GM18907 (cell line): ENCODE results near the gene IDH3B.

Source experiments
- ATAC-seq: cut with Tn5 transposase; IDR thresholded peaks from one replicate; pipeline ENCODE4 v1.9.1; 2021; ENCODE audit warnings: mild to moderate bottlenecking, moderate library complexity; ENCODE audit not compliant: unreplicated experiment

IDH3B gene

DNA sequence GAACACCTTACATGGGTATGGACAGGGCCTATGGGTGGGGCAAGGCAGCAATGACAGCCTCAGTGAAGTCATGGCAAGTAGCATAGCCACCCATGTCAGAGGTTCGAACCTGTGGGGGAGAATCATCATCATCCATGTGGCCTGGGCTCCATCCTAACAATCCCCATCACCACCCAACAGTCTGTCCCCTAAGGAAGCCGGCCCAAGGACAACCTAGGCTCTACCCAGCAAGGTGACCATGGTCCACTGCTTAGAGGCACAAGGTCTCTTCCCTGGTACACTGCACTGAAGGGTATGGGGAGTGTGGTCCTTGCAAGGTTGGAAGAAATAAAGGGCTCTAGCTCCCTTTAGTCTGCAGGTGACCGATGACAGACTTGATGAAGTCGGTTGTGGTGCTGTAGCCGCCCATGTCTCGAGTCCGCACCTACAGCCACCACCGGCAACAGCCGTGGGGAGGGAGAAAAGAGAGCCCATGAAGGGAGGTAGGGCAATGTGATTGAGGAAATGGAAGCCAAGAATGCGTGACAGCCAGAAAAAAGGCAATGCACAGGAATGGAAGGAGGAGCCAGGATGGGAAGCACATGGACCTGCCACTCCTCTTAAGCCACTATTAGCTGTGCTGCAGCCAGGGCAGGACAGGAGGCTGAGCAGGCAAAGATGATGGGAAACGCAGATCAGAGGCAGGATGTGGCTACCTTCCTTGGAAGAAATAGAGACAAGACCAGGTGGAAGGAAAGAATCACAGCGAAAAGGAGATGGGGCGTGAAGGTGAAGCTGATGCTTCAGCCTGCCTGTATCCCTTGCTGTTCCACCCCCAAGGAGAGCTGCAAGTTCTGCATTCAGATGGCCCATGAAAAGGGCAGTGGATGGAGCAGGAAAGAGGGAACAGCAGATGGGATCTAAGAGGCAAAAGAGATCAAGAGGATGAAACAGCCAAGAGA lies 5.3 kb downstream of the IDH3B start:
- no peak for ATAC-seq

DNA sequence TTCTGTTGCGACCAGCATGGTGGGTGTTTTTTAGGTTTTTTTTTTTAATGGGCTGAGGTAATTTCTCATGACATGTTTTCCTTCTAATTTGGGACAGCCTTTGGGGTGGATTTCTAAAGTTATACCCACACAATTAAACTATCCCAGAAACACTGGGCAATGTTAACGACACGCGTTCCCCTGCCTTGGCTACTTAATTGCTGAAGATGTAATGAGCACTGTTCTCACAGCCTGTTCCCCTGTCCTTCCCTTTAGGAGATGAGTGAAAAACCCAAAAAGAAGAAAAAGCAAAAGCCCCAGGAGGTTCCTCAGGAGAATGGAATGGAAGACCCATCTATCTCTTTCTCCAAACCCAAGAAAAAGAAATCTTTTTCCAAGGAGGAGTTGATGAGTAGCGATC lies 6.3 kb downstream of the IDH3B start:
- no peak for ATAC-seq

DNA sequence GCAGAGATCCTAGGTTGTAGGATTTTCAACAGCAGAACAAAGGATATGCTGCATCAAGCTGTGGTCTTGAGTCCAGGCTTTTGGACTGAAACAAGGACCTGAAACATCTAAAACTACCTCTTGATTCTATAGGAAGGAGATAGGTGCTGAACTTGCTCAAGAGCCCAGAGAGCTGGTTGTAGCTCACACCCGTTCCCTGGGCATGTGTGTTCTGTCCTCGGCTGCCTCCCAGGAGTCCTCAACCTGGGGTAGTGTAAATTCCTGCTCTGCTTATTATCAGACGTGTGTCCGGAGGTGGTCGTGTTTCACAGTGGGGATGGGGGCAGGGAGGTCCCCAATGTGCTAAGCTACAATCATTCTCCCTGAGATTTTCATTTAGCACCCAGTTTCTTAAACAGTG lies 6.8 kb downstream of the IDH3B start:
- no peak for ATAC-seq

DNA sequence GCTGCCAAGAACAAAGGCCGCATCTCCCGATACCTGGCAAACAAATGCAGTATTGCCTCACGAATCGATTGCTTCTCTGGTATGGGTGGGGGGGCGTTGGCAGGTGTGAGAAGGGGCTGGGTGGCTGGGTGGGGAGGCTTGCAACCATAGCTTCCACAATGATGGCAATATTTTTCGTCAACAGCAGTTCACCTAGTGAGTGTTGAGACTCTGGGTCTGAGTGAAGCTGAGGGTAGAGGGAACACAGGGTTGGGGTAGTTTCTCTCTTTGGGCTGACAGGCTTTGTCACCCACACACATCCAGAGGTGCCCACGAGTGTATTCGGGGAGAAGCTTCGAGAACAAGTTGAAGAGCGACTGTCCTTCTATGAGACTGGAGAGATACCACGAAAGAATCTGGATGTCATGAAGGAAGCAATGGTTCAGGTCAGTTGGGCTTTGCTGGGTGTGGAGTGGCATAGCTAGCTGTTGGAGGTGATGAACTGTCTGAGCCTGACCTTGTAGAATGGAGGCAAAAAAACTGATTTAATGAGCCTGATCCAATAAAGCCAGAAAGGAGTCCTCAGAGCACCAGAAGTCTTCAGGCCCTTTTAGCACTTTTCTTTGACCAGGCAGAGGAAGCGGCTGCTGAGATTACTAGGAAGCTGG lies 7.4 kb downstream of the IDH3B start:
- ATAC-seq: no peak

DNA sequence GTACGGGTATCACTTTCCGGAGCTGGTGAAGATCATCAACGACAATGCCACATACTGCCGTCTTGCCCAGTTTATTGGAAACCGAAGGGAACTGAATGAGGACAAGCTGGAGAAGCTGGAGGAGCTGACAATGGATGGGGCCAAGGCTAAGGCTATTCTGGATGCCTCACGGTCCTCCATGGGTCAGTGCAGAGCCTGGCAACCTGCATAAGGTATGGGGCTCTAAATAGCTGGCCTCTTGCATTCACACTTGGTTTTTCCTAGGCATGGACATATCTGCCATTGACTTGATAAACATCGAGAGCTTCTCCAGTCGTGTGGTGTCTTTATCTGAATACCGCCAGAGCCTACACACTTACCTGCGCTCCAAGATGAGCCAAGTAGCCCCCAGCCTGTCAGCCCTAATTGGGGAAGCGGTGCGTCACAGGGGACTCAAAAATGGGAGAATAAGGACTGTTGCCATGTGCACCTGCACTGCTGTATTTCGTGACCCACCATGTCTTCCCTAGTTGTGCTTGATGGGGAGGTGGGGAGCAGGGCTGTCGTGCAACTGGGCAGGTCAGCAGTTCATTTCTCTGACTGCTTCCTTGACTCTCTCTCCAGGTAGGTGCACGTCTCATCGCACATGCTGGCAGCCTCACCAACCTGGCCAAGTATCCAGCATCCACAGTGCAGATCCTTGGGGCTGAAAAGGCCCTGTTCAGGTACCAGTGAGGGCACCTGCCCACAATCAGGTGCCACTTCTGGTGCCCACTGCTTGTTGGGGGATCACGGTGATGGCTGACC lies 8.5 kb downstream of the IDH3B start:
- no peak for ATAC-seq

DNA sequence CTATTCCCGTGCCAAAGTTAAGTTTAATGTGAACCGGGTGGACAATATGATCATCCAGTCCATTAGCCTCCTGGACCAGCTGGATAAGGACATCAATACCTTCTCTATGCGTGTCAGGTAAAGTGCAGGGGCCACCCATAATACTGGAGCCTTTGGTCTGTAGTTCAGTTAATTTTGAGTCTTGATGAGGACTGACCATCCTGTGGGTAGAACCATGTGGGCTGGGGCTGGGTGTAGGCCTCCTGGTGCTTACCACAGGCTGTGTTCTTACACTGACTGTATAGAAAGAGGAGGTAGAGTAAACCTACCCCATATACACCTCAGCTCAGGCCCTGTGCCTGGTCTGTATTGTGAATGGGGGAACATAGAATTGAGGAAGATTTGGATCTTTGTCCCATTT lies 9.2 kb downstream of the IDH3B start:
- ATAC-seq: no peak

DNA sequence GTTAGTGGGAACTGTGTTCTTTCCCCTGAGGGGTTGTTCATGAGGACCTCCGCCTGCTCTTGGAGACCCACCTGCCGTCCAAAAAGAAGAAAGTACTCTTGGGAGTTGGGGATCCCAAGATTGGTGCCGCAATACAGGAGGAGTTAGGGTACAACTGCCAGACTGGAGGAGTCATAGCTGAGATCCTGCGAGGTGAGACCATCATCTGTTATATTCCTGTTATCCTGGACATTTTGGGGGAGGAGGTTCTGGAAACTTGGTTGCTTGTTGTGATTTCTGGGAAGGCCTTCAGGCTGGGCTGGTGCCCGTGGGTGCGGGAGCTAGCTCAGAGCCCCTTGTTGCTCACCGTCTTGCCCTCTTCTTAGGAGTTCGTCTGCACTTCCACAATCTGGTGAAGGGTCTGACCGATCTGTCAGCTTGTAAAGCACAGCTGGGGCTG lies 9.6 kb downstream of the IDH3B start:
- ATAC-seq: no peak

DNA sequence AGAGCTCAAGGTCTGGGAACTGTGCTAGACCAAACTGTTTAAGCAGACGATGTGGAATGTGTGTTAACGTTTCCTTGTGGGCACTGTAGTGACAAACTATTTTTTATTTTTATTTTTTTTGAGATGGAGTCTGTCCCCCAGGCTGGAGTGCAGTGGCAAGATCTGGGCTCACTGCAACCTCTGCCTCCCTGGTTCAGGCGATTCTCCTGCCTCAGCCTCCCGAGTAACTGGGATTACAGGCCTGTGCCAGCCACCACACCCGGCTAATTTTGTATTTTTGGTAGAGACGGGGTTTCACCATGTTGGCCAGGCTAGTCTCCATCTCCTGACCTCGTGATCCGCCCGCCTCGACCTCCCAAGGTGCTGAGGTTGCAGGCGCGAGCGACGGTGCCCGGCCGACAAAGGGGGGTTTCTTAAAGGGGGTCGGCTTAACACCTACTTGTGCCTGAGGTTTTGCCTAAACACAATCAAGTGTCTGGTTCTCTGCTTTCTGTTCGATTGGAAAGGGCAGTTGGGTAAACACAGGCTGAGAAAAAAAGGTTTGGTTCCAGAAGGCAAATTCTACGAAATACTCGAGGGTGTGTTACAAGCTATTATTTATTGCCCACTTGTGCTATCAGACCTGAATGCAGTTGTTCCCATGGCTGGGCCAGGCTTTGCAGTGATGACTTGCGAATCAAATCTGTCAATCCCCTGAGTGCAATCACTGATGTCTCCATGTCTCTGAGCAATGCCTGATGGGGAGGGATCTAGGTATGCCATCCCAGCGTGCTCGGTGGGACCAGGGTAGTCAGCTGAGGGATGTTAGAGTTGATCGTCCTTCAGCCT lies 10.2 kb downstream of the IDH3B start:
- no peak for ATAC-seq

DNA sequence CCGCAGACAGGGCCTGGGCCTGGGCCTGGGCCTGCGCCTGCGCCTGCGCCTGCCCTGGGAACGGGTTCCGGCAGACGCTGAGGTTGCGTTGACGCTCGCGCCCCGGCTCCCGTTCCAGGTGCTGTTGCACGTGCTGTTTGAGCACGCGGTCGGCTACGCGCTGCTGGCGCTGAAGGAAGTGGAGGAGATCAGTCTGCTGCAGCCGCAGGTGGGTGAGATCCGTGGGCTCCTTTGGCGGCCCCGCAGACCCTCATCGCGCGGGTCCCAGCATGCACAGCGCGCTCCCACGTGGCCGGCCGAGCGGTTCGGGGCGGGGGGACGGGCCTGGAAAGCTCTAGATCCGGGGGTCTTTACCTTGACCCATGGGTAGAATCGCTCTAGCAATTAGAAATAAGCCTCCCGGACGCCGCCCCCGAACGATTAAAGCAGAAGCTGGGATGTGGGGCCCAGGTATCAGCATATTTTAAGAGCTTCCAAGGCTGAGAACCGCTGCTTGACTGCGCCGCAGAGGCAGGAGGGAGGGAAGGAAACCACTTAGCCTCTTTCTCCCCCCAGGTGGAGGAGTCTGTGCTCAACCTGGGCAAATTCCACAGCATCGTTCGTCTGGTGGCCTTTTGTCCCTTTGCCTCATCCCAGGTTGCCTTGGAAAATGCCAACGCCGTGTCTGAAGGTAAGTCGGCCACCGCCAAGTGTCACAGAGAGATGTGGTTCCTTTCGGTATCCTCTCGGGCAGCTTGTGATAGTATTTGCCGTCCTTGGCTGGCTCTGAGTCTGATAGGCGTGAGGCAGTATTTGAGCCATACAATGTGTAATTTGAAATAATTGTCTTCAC lies 11.1 kb downstream of the IDH3B start:
- peak; percentile 53 for ATAC-seq

DNA sequence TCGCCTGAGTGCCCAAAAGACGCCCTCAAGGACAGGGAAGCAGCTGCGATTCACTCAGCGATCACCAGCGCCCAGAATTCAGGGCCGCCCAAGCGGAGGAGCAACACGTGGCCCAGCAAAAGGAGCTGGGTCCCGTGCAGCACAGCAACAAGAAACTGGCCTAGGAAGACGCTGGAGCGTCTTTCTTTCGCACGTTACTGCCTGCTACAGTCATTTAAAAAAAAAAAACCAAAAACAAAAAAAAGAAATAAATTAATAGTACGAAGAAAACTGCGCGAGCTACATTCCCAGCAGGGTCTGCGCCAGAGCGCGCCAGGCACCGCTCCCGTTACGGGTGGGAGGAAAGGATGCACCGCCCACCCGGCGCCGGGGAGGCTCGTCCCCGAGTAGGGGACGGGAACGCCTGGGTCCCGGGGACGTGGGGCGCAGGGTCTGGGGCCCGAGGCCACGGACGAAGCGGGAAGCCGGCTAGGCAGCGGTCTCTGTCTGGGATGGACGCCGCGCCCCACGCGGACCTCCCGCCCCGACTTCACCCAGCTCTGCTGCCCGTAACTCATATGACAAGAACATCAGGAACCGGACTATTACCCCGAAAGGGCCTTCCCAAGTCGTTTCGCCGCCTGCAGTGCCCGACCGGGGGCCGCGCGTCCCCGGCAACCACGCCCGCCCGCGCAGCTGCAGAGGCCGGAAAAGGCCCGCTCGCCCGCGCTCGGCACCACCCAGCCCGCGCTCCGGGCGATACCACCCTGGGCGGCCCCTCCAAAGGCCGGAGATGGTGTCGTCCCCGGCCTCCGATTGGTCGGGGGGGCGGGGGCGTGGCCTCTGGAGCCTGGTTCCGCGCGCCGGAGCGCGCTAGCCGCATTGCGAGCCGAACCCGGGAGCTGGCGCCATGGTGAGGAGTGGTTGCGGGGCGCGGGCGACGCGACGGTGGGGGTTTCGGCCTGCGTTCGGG lies 12.0 kb downstream of the IDH3B start, which contains the start of gene NOP56:
Gene NOP56 (plus strand): TSS at position 861 of the 952 bp plus-strand sequence. CDS start 29 bp downstream, at position 890.
- peak; percentile 85 for ATAC-seq

DNA sequence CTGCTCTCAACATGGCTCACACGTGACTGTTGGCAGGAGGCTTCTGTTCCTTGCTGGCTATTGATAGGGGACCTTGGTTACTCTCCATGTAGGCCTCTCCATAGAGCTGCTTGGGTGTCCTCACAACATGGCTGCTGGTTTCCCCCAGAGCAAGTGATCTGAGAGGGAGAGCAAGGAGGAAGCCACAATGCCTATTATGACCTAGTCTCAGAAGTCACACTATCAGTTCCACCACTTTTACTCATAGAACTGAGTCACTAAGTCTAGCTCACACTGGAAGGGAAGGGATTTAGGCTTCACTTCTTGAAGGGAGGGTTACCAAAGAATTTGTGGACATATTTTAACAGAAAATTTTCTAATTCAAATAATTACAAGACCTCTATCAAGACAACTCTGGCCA lies 20.3 kb downstream of the IDH3B start:
- no peak for ATAC-seq

DNA sequence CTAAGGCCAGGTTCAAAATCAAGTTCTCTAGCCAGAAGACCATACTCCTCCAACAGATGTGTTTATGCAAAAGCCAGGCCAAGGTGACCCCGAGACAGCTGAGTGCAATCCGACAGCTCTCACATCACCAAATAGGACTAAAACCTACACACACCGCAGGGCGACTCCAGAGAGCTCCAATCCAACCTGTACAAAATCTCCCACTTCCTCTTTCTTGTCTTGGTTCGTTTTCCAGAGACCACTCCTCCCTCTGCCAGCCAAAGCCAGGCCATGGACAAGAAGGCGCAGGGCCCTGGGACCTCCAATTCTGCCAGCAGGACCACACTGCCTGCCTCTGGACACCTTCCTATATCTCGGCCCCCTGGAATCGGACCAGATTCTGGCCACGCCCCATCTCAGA lies 23.1 kb downstream of the IDH3B start:
- ATAC-seq: no peak

DNA sequence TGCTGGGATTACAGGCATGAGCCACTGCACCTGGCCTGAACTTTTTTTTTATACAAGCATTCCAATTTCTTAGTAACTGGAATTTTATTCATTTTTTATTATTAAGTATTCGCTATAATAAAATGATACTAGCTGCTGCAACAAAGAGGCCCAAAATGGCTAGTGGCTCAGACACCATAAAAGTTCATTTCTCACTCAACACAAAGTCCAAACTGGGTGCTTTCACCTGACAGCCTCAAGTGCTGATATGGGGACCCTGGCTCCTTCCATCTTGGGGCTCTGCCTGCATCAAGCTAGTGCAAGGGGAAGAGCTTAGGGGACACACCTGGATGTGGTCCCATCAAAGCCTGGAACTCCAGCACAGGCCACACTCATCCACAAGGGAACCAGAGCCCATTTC lies 23.8 kb downstream of the IDH3B start:
- ATAC-seq: no peak

DNA sequence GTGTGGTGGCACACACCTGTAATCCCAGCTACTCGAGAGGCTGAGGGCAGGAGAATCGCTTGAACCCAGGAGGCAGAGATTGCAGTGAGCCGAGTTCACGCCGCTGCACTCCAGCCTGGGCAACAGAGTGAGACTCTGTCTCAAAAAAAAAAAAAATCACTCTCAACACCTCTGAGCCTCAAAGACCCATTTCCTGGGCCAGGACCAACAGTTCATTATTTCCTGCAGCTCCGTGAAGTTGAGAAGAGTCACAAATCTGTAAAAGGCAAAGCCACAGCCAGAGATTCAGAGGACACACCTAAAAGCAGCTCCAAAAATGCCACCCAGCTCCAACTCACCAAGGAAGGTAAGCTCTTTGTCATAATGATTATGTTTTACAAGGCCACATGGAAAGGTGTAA lies 26.8 kb downstream of the IDH3B start:
- ATAC-seq: no peak

DNA sequence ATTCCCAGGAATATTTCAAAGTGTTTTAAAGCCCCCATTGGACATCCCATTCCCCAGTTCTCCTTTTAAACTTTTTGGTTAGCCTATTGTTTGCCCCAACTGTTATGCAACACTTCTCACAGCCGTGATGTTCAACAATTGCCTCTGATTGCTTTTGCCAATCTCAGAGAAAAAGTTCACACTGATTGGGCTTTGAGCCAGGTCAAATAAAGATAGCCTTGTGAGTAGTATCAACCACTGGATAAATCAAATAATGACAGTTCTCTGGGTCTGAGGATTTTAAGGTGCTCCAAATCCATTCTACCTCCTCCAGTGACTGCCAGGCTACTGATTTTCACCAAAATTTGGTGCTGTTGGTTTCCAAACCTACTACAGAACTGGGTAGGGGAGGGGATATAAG lies 30.6 kb downstream of the IDH3B start:
- ATAC-seq: no peak

DNA sequence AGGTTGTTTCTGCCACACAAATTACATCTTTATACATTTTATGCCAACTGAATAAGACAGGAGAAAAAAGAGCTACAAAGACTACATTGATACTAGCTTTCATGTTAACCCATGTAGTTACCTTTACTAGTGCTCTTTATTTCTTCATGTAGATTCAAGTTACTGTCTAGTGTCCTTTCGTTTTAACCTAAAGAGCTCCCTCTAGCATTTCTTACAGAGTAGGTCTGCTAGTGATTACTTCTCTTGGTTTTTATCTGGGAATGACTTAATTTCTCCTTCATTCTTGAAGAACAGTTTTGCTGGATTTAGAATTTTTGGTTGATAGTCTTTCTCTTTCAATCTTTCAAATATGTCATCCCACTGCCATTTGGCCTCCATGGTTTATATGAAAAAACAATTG lies 32.8 kb downstream of the IDH3B start:
- no peak for ATAC-seq

DNA sequence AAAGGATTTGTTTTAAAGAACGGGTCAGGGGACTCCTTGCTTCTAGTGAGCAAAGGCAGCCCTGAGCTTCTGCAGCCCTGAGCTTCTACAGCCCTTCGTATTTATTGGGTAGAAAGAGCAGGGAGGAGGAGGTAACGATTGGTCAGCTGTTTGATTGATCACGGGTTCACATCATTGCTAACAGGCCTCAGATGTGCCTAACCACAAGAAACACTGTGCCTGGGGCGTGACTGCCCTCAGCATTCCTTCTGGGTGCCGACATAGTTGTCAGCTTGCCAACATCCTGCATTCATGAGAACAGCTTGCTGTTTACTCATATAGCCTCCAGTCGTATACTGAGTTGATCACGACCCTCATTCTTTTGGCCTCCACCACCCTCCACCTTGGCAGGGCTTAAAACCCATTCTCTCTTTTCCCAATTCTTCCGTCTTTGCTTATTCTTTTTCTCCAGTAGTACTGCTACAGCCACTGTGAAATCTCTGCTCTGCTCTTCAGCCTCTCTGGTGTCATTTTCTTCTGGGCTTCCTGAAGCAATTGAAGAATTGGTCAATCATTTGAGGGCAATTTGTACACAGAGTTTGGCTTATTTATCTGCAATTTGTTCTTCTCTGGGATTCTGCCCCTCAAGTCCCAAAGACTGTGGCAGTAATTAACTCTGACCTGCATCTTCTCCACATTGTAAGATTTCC lies 37.0 kb downstream of the IDH3B start:
- ATAC-seq: no peak

DNA sequence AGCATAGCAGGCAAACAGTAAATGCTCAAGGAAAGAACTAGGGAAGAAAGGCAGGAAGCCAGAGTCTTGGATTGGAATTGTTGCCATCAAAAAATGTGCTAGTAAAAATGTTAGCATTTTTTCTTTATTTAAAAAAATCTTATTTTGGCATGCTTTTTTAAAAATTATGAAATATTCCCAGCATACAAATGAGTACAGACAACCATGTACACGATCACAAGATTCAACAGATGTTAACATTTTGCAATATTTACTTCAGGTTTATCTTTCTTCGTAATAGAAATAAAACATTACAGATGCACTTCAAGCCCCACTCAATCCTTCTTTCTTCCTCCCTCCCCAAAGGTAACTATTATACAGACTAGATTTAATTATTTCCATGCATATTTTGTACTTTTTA lies 39.0 kb downstream of the IDH3B start:
- ATAC-seq: no peak
